Measurements from ENCODE around the gene CEP20. TPM values are rescaled to one million over a fixed set of nuclear protein-coding genes. Genes with fewer than 3 reads are reported as not detected.

CEP20 gene
- total and polyA plus RNA-seq, 2 experiments from 2014 or later: 20.5 to 39.8 TPM

DNA sequence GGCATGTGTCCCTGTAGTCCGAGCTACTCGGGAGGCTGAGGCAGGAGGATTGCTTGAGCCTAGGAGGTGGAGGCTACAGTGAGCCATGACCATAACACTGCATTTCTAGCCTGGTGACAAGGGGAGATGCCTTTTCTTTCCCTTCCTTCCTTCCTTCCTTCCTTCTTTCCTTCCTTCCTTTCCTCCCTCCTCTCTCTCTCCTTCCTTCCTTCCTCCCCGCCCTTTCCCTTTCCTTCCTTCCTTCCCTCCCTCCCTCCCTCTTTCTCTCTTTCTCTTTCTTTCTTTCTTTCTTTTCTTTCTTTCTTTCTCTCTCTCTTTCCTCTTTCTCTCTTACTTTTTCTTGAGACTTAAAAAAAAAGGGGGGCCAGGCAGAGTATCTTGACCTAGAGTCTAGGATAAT, 3.1 kb upstream of the CEP20 start:
- no peak for TF ChIP-seq EZH2 (IDR thresholded peaks at IDR 0.05; ENCODE audit: borderline replicate concordance)
- TF ChIP-seq, protein P1, sequence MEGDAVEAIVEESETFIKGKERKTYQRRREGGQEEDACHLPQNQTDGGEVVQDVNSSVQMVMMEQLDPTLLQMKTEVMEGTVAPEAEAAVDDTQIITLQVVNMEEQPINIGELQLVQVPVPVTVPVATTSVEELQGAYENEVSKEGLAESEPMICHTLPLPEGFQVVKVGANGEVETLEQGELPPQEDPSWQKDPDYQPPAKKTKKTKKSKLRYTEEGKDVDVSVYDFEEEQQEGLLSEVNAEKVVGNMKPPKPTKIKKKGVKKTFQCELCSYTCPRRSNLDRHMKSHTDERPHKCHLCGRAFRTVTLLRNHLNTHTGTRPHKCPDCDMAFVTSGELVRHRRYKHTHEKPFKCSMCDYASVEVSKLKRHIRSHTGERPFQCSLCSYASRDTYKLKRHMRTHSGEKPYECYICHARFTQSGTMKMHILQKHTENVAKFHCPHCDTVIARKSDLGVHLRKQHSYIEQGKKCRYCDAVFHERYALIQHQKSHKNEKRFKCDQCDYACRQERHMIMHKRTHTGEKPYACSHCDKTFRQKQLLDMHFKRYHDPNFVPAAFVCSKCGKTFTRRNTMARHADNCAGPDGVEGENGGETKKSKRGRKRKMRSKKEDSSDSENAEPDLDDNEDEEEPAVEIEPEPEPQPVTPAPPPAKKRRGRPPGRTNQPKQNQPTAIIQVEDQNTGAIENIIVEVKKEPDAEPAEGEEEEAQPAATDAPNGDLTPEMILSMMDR (IDR thresholded peaks at IDR 0.05; ENCODE audit: poor library complexity): no peak
- TF ChIP-seq EZH2phosphoT487 (IDR thresholded peaks at IDR 0.05; ENCODE audit: low read depth, severe bottlenecking, unreplicated experiment): no peak
- Histone ChIP-seq H4K20me1 (ENCODE audit: insufficient read depth, poor library complexity, severe bottlenecking) (no peaks in the 10 kb centered on the region), H3K27me3 (no peaks in the 10 kb centered on the region), H3K36me3 (replicated peaks; ENCODE audit: insufficient read depth, low read depth) (no peaks in the 10 kb centered on the region), H2AFZ (no peak overlapping the region), H3K79me2 (peaks cover 16% of the 10 kb centered on the region), H3K4me1 (ENCODE audit: insufficient read depth) (peaks cover 6% of the 10 kb centered on the region), H3K9me3 (ENCODE audit: low read depth) (no peaks in the 10 kb centered on the region), H3K27ac (no peak overlapping the region), H3K4me2 (no peak overlapping the region), H3K4me3 (no peak overlapping the region), H3K9me2 (replicated peaks; ENCODE audit: insufficient read depth) (no peaks in the 10 kb centered on the region)
- DNase-seq (ENCODE audit: low spot score): no peak
- WGBS (ENCODE audit: low lambda C conversion rate, missing lambda C conversion rate): 89% methylated on average over 2 of the region's 3 CpGs

DNA sequence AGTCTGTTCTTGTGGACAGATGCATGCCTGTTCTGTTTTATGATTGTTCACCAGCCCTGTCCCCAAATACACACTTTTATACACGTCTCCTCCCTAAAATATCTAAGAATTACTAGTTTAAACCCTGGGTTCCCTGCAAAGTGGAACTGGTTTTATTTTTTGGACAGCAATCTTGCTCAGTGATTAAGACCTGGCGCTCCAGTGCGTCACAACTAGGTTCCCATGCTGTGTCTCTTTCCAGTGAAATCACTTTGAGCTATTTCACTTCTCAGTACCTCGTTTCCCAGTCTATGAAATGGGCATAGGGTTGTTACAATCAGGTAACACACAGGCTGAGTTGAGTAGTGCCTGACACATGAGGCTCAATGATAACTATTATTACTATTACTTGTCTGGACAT, 1.1 kb downstream of the CEP20 start:
- Histone ChIP-seq H3K9me3 (ENCODE audit: low read depth) (no peaks in the 10 kb centered on the region), H3K4me1 (ENCODE audit: insufficient read depth) (peaks cover 6% of the 10 kb centered on the region), H3K79me2 (peaks cover 45% of the 10 kb centered on the region), H3K27me3 (no peaks in the 10 kb centered on the region), H2AFZ (no peak overlapping the region), H3K27ac (no peak overlapping the region), H3K9me2 (replicated peaks; ENCODE audit: insufficient read depth) (no peaks in the 10 kb centered on the region), H3K4me2 (peak overlapping the region; percentile 90), H3K36me3 (replicated peaks; ENCODE audit: insufficient read depth, low read depth) (no peaks in the 10 kb centered on the region), H4K20me1 (ENCODE audit: insufficient read depth, poor library complexity, severe bottlenecking) (no peaks in the 10 kb centered on the region), H3K4me3 (peak overlapping the region; percentile 71)
- TF ChIP-seq EZH2 (IDR thresholded peaks at IDR 0.05; ENCODE audit: borderline replicate concordance) (no peak), EZH2phosphoT487 (IDR thresholded peaks at IDR 0.05; ENCODE audit: low read depth, severe bottlenecking, unreplicated experiment) (no peak)
- TF ChIP-seq, protein P1 (IDR thresholded peaks at IDR 0.05; ENCODE audit: poor library complexity): no peak
- WGBS (ENCODE audit: low lambda C conversion rate, missing lambda C conversion rate): 90% methylated on average over 4 of the region's 4 CpGs
- DNase-seq (ENCODE audit: low spot score): no peak

DNA sequence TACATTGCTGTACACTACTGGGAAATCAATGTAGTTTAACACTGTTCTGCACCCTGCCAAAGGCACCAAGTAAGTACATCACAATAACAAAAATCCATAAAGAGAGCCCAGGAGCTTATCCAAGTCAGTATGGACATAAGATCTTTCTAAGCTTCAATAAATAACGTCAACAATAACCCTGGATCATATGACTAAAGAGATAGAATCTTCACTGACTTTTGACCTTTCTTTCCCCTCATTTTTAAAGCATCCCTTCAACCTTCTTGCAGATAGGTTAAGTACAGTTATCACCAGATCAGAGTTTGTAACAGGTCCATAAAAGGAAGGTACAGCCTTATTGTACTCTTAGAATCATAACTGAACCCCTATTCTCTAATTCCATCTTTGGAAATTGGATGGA, 2.3 kb downstream of the CEP20 start:
- Histone ChIP-seq H3K9me3 (ENCODE audit: low read depth) (no peaks in the 10 kb centered on the region), H3K4me2 (no peak overlapping the region)
- 46% methylated on average over 1 of the region's 1 CpG for WGBS (ENCODE audit: low lambda C conversion rate, missing lambda C conversion rate)

More for the DNA sequence above, 2.3 kb downstream of the CEP20 start:
- DNase-seq (ENCODE audit: low spot score): no peak
- TF ChIP-seq, protein P1 (IDR thresholded peaks at IDR 0.05; ENCODE audit: poor library complexity): no peak
- TF ChIP-seq EZH2phosphoT487 (IDR thresholded peaks at IDR 0.05; ENCODE audit: low read depth, severe bottlenecking, unreplicated experiment) (no peak), EZH2 (IDR thresholded peaks at IDR 0.05; ENCODE audit: borderline replicate concordance) (no peak)
- Histone ChIP-seq H3K79me2 (peaks cover 45% of the 10 kb centered on the region), H3K36me3 (replicated peaks; ENCODE audit: insufficient read depth, low read depth) (no peaks in the 10 kb centered on the region), H3K4me1 (ENCODE audit: insufficient read depth) (peaks cover 6% of the 10 kb centered on the region), H3K27ac (no peak overlapping the region), H3K27me3 (no peaks in the 10 kb centered on the region), H4K20me1 (ENCODE audit: insufficient read depth, poor library complexity, severe bottlenecking) (no peaks in the 10 kb centered on the region), H2AFZ (no peak overlapping the region), H3K9me2 (replicated peaks; ENCODE audit: insufficient read depth) (no peaks in the 10 kb centered on the region), H3K4me3 (no peak overlapping the region)
